GM19238 (cell line): ENCODE measurements around the gene TRIM49C.
"Not testable (repeated sequence)": the region's sequence is repeated elsewhere in the genome, so short reads cannot be mapped to it uniquely, and the experiment has no call there.

Source experiments
- DNase-seq: peaks from one replicate; pipeline ENCODE4 v3.0.0; 2011; ENCODE audit warnings: low spot score; ENCODE audit not compliant: insufficient read length

Gene TRIM49C

GRCh38 chr11:90030806-90031205 lies at the start of gene TRIM49C:
TSS of gene TRIM49C (plus strand) at chr11:90031106. CDS start at chr11:90035212, 4,106 bp downstream.
- not testable (repeated sequence) for DNase-seq

DNA sequence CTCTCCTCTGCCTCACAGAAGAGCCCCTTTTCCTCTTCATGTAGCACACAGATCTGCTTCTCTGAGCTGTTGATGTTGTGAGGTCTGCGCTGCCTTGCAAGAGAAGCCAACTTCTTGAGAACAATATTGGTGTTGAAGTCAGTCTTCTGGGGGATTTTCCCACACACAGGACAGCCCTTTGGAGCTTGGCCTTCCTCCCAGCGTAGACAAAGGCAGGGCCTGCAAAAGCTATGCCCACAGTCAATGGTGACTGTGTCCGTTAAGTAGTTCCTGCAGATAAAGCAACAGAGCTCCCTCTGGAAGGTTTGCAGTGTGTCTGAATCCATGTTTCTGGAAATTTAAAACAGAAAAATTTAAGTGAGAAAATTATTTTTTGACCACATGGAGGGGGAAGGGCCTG lies 6.7 kb upstream of the TRIM49C start:
- DNase-seq, result not testable (repeated sequence)

DNA sequence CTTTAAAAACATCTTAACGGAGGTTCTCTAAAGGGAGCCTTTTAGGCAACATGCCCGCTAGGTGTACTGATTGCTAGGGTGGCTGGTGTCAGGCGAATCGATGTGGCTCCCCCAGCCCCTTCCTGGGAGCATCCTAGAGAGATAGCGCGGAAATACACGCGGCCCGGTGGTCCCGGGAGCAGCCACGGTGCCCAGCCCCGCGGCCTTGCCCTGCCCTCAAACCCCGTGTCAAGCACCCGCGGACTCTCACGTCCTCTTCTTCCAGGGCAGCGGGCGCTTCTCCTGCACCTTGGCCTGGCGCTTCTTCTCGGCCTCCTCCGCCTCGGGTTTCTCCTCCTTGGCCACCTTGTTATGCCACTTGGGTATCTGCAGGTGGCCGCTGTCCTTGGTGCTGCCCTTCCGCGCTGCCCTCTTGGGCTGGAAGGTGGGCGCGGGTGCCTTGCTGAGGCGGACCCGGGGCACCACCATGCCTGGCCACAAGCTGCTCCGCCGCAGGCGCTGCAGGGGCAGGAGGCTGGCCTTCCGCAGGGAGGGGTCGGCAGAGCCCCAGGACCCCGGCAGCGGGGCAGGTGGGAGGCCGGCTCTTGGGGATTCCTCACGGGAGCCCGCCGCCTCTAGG lies 20.8 kb downstream of the TRIM49C start:
- DNase-seq, result not testable (repeated sequence)

GRCh38 chr11:90052311-90052710 lies 21.4 kb downstream of the TRIM49C start:
- not testable (repeated sequence) for DNase-seq

DNA sequence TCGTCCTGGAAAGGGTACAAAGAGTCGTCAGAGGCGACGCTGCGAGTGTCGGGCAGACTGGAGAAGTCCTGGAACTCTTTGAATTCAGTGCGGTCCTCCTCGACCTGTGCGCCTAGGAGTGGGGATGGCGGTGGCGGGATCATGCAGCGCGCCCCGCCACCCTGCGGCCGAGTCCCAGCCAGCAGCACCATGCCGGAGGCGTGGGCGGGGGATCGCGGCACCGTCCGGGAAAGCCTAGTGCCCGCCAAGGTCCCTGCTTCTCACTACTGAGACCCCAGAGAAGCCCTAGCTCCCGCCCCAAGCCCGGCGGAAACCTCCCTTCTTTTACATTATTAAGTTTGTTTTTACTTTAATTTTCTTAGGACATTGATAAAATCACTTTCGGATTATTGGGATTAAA lies 22.6 kb downstream of the TRIM49C start:
- DNase-seq, result not testable (repeated sequence)

- not testable (repeated sequence) for DNase-seq
Observed at GRCh38 chr11:90085650-90086049, 54.7 kb downstream of the TRIM49C start, which contains the start of gene UBTFL1. TSS of gene UBTFL1 (plus strand) at chr11:90085950. CDS start at chr11:90085950, 0 bp downstream.

DNA sequence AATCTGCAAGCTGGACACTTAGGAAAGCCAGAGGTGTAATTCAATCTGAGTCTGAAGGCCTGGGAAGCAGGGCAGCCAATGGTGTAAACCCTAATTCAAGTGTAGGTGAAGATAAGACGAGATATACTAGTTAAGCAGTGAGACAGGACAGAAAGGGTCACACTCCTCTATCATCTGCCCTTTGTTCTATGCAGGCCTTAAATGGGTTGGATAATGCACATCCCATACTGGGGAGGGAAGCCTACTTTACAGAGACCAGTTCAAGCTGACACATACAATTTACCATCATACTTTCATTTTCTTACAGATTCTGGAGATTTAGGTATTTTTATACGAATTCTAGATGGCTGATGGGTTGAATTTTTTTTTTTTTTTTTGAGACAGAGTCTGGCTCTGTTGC lies 57.8 kb downstream of the TRIM49C start:
- not testable (repeated sequence) for DNase-seq
